Neural cell (in vitro differentiated cells): ENCODE results near the gene SMOC1. TPM values are rescaled to one million over a fixed set of nuclear protein-coding genes. Genes with fewer than 3 reads are reported as not detected.

Experiments used
- H2AFZ ChIP-seq: fragments of 200-600, 300-800 bp; sonication (generic), shearing (Covaris generic); 2 replicates; pipeline ENCODE4 v1.6.0; 2014; ENCODE audit warnings: low read depth, mild to moderate bottlenecking, antibody characterized with exemption, low read length, moderate library complexity
- H3F3A ChIP-seq: fragments of 200-600 bp; shearing (Covaris generic); 2 replicates; pipeline ENCODE4 v1.6.1; 2016; ENCODE audit warnings: mild to moderate bottlenecking, moderate library complexity, mixed read lengths, antibody characterized with exemption, low read length; ENCODE audit not compliant: insufficient read depth, poor library complexity, severe bottlenecking
- H3K27ac ChIP-seq: fragments of 200-600, 300-800 bp; sonication (generic), shearing (Covaris generic); 2 replicates; pipeline ENCODE4 v1.5.1; 2014; ENCODE audit warnings: mild to moderate bottlenecking, low read length, moderate library complexity
- H3K27me3 ChIP-seq: fragments of 300-800, 200-600 bp; sonication (generic), shearing (Covaris generic); 2 replicates; pipeline ENCODE4 v1.6.0; 2014; ENCODE audit warnings: mild to moderate bottlenecking, low read depth, low read length, moderate library complexity; ENCODE audit not compliant: insufficient read depth
- H3K36me3 ChIP-seq: fragments of 300-800, 200-600 bp; sonication (generic), shearing (Covaris generic); 2 replicates; pipeline ENCODE4 v1.5.1; 2014; ENCODE audit warnings: mild to moderate bottlenecking, antibody characterized with exemption, low read length, moderate library complexity; ENCODE audit not compliant: insufficient read depth
- H3K4me2 ChIP-seq: fragments of 300-800, 200-600 bp; sonication (generic), shearing (Covaris generic); 2 replicates; pipeline ENCODE4 v1.6.0; 2014; ENCODE audit warnings: mild to moderate bottlenecking, low read length
- H3K4me3 ChIP-seq: fragments of 300-800, 200-600 bp; sonication (generic), shearing (Covaris generic); 2 replicates; pipeline ENCODE4 v1.5.1; 2014; ENCODE audit warnings: mild to moderate bottlenecking, low read length, moderate library complexity
- H3K79me2 ChIP-seq: fragments of 200-600 bp; shearing (Covaris generic); replicated peaks from 2 replicates; pipeline ENCODE4 v1.6.0; 2014; ENCODE audit warnings: mild to moderate bottlenecking, low read length, moderate library complexity; ENCODE audit not compliant: insufficient read depth
- H3K9ac ChIP-seq: fragments of 300-800, 200-600 bp; sonication (generic), shearing (Covaris generic); 2 replicates; pipeline ENCODE4 v1.6.1; 2016; ENCODE audit warnings: mild to moderate bottlenecking, low read length, mixed read lengths
- H3K9me2 ChIP-seq: fragments of 200-600 bp; shearing (Covaris generic); 2 replicates; pipeline ENCODE4 v1.6.1; 2016; ENCODE audit warnings: mild to moderate bottlenecking, low read length, mixed read lengths; ENCODE audit not compliant: insufficient read depth
- H3K9me3 ChIP-seq: fragments of 200-600, 300-800 bp; sonication (generic), shearing (Covaris generic); 2 replicates; pipeline ENCODE4 v1.6.1; 2016; ENCODE audit warnings: mild to moderate bottlenecking, mixed run types, low read length, moderate library complexity, mixed read lengths
- H4K20me1 ChIP-seq: fragments of 200-600 bp; shearing (Covaris generic); 2 replicates; pipeline ENCODE4 v1.6.1; 2016; ENCODE audit warnings: mild to moderate bottlenecking, mixed run types; ENCODE audit not compliant: insufficient read depth
- CTCF ChIP-seq: fragments of 450-650 bp; IDR thresholded peaks from 2 replicates; pipeline ENCODE4 v1.5.1; 2014; ENCODE audit warnings: antibody characterized with exemption, mild to moderate bottlenecking, moderate library complexity; ENCODE audit not compliant: poor library complexity, severe bottlenecking
- EP300 ChIP-seq: fragments of 450-650 bp; conservative IDR thresholded peaks from 2 replicates; pipeline ENCODE4 v1.6.1; 2014; ENCODE audit warnings: antibody characterized with exemption, mild to moderate bottlenecking, moderate library complexity; ENCODE audit not compliant: poor library complexity, severe bottlenecking
- EZH2 ChIP-seq: fragments of 200-600, 300-800 bp; shearing (Covaris generic), sonication (generic); IDR thresholded peaks from 2 replicates; pipeline ENCODE4 v1.6.1; 2014; ENCODE audit warnings: antibody characterized with exemption, low read length, borderline replicate concordance, mild to moderate bottlenecking; ENCODE audit not compliant: insufficient read depth, poor library complexity, severe bottlenecking
- MXI1 ChIP-seq: fragments of 450-650 bp; conservative IDR thresholded peaks from 2 replicates; pipeline ENCODE4 v1.6.1; 2014; ENCODE audit warnings: antibody characterized with exemption, mild to moderate bottlenecking; ENCODE audit not compliant: poor library complexity, severe bottlenecking
- POLR2AphosphoS5 ChIP-seq: IDR thresholded peaks from 2 replicates; pipeline ENCODE4 v1.6.1; 2012
- RAD21 ChIP-seq: fragments of 450-650 bp; conservative IDR thresholded peaks from 2 replicates; pipeline ENCODE4 v1.6.1; 2014; ENCODE audit warnings: antibody characterized with exemption, mild to moderate bottlenecking, moderate library complexity
- REST ChIP-seq: IDR thresholded peaks from 2 replicates; pipeline ENCODE4 v1.6.1; 2012; ENCODE audit warnings: borderline replicate concordance
- SMC3 ChIP-seq: fragments of 450-650 bp; conservative IDR thresholded peaks from 2 replicates; pipeline ENCODE4 v1.6.1; 2014; ENCODE audit warnings: antibody characterized with exemption, mild to moderate bottlenecking, moderate library complexity; ENCODE audit not compliant: poor library complexity
- TAF1 ChIP-seq: IDR thresholded peaks from 2 replicates; pipeline ENCODE4 v1.6.1; 2012; ENCODE audit warnings: low read depth
- polyA plus RNA-seq: library from polyadenylated mRNA; depleted of rRNA; stranded (reverse); fragments of >200 nt; gene quantifications from 2 replicates; pipeline ENCODE4 v1.2.3, GENCODE V29; 2014

Gene SMOC1
- polyA plus RNA-seq, 1 donor from 2014 or later, result 8.7 TPM

GRCh38 chr14:70021548-70022220 lies 142.5 kb downstream of the SMOC1 start:
- Histone ChIP-seq H3K9ac (no peak overlapping the region), H3F3A (no peaks in the 10 kb centered on the region), H3K79me2 (no peaks in the 10 kb centered on the region), H3K9me3 (no peaks in the 10 kb centered on the region), H2AFZ (no peak overlapping the region), H3K27me3 (no peaks in the 10 kb centered on the region), H4K20me1 (no peaks in the 10 kb centered on the region), H3K27ac (no peak overlapping the region), H3K36me3 (no peaks in the 10 kb centered on the region), H3K4me3 (no peak overlapping the region), H3K9me2 (no peaks in the 10 kb centered on the region), H3K4me2 (no peak overlapping the region)
- TF ChIP-seq MXI1 (no peak), EZH2 (no peak), EP300 (no peak), SMC3 (no peak), TAF1 (no peak), POLR2AphosphoS5 (no peak), RAD21 (no peak), CTCF (no peak), REST (no peak)

- TF ChIP-seq EZH2, result no peak
- no peak for TF ChIP-seq SMC3
- TF ChIP-seq MXI1, result no peak
- TF ChIP-seq POLR2AphosphoS5, result no peak
- no peak for TF ChIP-seq EP300
- no peaks in the 10 kb centered on the region for H4K20me1 ChIP-seq
- H3K9ac ChIP-seq, result no peak overlapping the region
- H3K4me3 ChIP-seq, result no peak overlapping the region
- H3K9me2 ChIP-seq, result no peaks in the 10 kb centered on the region
- no peaks in the 10 kb centered on the region for H3K36me3 ChIP-seq
- no peak overlapping the region for H2AFZ ChIP-seq
- H3F3A ChIP-seq, result no peaks in the 10 kb centered on the region
- H3K79me2 ChIP-seq, result no peaks in the 10 kb centered on the region
- no peak overlapping the region for H3K4me2 ChIP-seq
- H3K9me3 ChIP-seq, result no peaks in the 10 kb centered on the region
- no peaks in the 10 kb centered on the region for H3K27me3 ChIP-seq
- H3K27ac ChIP-seq, result no peak overlapping the region
Observed at GRCh38 chr14:70022771-70023445, 143.7 kb downstream of the SMOC1 start.
